Measurements from ENCODE around the gene NEU1.

NEU1 gene

DNA sequence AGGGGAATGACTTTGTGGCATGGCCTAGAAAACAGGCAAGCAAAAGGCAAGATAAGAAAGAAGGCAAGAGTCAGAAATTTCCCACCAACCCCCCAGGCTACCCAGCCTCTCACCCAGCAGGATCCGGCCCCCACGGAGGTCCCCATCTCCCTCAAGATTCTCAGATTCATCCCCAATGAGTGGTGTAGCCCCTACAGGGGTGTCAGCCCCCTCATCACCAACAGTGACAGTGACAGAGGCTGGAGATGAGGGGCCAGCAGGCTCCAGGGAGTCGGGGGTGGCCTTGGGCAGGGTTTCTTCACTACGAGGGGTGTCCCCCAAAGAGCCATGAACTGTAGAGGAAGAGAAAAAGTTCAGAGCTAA is 33.9 kb upstream of the NEU1 start:
- DNase-seq (ENCODE audit: low read depth) = no peak

DNA sequence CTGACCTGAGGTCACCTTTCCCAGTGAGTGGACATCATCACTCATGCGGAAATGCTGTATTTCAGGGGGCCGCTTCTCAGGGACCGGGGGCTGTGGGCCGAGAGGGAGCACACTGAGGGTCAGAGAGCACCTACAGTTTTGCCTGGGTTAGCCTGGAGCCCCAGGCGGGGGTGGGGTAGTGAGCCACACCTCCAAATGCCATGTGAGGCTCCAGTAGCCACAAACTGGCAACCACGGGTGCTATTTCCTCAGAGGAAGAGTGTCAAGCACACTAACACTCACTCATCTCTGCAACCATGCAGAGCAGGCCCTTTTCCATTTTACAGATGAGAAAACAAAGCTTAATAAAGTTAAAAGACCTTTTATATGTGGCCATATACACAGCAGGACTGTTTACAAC is 30.2 kb upstream of the NEU1 start:
- no peak for DNase-seq (ENCODE audit: low read depth)

DNA sequence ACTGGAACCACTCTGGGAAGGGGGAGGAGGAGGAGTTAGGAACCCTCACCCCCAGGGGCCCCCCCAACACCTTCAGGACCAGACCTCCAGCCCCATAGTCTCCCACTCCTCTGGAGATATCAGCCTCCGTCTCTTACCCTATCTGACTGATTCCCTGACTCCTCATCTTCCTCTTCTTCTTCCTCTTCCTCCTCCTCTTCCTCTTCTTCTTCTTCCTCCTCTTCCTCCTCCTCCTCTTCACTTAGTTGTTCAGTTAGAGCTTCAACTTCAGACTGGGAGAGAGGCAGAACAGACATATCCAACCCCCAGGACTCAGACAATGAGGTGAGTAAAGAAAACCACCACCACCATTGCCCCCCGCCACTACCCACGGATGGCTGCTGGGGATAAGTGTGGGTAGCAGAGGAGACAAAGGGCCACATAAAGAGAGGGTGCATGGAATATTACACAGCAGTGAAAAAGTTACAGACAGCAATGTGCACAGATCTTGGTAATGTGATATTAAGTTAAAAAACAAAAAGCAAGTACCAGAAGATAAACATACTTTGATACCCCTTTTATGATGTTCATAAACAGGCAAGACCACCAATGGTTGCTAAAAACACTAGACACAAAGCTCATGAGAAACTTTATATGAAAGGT is 26.8 kb upstream of the NEU1 start:
- DNase-seq (ENCODE audit: low read depth) = no peak

DNA sequence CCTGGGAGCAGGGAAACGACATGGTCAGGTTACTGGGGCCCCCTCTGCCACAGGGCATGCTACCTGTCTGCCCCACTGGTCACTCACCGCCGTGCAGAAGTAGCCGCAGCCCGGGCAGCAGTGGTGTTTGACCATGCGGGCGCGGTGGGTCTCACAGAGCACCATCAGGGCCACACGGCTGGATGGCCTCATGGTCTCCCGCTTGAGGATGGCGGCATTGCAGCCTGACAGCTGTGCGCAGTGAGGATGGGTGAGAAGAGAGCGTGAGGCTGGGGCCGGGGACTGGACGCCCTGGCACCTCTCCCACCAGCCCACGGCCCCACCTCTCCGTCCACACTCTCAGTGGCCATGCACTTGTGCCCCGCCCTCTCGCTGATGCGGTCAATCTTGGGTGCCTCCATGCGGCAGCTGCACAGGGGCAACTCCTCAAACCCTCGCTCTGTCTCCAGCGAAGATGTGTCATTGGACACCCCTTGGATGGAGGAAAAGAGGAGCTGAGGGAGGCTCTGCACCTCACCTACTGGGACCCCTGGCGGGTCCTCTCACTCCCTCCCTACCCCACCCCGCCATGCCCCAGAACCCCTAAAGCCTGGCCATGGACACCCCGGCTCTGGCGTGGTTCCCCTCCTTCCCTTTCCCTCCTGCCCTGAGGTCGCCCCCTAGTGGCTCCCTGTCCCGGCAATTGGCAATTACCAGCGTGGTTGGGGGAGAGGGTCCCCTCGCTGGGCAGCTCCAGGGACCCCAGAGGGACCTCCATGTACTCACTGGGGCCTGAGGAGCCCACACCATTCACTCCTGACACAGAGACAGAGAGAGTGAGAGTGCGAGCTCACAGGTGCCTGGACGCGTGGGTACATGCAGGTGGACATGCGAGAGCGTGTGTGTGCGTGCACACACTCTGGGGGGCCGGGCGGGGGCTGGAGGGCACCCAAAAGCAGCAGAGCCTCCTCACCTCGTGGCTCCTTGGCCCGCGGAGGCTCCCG is 25.9 kb upstream of the NEU1 start:
- no peak for DNase-seq (ENCODE audit: low read depth)

DNA sequence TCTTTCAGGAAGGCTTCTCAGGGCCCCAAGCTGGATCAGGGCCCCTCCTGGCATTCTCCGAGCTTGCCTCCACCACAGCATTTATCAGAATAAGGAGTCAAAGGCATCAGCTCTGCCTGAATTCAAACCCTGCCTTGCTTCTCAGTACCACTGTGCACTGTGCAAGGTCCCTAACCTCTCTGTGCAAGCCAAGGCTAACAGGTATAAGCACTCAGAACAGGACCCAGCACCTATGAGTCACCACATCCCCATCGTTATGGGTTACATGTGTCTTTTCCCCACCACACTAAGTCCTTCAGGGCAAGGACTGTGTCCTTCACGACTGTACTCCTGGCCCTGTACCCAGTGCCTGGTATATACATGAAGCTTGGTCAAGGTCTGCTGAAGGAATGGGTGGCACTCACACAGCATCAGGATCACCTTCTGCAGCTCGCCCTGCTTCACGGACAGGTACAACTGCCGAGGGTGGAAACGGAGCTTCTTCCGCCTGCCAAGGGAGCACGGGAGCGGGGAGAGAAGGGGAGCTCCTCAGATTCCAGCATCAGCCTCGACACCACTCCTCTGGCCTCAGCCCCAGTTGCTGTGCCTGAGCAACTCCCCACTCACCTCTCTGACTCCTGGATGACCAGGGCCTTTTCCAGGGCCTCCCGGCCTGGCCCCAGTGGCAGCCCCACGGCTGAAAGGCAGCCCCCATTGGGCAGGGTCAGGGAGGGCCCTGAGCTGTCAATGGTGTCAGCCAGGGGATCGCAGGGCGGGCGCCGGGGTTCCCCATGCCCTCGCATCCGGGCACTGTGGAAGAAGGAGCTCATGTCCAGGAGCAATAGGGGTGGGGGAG is 24.8 kb upstream of the NEU1 start:
- no peak for DNase-seq (ENCODE audit: low read depth)

DNA sequence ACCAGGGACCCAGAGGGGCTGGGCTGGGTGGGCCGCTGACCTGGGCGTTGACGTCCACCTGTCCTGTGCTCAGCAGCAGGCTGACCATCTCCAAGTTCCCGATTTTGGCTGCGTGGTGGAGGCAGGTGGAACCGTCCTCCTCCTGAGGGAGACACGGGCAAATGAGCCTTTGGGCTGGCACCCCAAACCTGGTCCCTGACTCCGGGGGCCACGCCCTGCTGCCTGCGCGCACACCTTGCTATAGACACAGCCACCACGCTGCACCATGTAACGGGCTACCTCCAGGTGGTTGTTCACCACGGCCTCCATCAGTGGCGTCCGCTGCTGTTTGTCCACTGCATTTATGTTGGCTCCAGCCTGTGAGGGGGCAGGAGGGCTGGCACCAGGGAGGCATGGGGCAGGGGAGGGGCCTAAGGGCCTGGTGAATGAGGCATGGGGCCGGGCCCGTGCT is 23.9 kb upstream of the NEU1 start:
- DNase-seq (ENCODE audit: low read depth) = no peak

DNA sequence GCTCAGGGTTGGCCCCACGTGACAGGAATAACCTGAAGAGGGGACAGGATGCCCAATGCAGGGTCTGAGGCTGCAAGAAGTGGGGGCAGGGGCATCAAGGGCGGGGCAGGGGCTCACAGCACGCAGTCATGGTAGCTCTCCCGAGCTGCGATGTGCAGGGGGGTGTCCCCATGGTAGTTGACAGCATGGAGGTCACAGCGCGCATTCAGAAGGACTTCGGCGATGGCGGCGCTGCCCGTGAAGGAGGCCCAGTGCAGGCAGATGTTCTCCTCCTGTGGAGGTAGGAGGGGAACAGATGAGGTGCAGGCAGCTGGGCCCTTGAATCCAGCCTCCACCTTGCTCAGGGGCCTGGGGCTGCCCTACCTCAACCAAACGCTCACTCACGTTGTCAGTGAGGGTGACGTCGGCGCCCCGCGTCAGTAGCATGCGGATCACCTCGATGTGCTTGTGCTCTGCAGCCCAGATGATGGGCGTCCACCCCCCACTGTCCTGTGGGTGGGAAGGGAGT is 22.0 kb upstream of the NEU1 start:
- DNase-seq (ENCODE audit: low read depth) = no peak

DNA sequence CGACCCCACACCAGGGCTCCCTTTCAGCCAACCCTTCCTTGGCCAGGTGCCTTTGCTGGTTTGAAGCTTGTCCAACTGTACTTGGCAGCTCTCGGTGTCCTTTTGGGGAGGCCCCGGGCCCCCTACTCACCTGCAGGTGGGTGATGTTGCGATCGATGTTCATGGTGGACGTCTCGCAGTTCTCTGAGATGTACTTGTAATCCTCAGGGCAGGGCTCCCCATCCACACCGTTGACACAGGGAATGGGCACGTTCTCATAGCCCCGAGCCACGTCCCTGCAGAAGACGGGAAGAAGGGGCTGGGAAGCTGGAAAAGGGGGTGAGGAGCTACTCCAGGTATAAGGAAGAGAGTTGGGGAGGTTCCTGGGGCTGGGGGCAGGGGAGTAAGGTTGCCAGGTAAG is 21.1 kb upstream of the NEU1 start:
- no peak for DNase-seq (ENCODE audit: low read depth)

DNA sequence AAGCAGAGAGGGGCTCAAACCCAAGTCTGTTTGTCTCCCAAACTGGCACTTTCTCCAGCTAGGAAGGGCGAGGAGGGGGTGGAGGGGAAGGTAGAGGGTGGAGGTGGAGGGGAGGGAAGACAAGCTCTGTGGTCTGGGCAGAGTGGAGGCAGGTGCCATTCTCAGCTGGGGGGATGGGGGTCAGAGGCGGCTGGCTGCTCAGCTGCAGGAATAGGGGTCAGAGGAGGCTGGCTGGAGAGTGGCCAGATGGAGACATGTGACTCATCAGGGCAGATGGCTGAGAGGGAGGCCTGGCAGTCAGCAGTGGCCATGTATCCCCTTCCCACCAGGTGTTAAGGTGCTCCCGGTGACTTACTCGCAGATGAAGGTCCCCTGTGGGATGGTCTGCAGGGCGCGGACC is 19.7 kb upstream of the NEU1 start:
- DNase-seq (ENCODE audit: low read depth) = no peak

DNA sequence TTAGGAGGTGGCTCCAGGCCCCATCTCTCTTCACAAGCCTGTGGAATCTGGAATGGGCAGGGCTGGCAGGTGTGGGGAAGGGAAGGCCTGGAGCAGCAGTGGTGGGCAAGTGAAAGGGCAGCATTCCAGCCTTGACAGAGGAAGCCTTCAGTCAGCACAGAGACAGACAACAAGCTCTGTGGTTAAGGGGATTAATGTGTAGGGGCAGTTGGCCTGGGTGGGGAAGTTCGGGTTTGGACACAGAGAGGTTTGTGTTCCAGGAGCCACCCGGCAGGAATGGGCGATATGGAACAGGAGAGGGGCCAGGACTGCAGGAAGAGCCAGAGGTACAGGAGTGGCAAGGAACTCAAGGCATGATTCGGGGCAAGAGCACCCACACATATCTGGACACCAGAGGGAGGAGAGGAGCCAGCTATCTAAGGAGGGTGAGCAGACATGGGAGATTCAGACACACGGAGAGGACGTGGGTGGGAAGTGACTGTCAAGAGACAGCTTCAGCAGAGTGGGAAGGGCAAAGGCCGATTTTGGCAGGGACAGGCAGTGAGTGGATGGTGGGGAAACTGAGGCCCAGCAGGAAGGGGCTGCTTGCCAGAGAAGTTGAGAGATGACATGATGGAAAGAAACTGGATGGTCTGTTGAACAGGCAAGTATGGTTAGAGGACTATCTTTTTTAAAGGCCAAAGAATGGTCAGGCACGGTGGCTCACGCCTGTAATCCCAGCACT is 18.7 kb upstream of the NEU1 start:
- no peak for DNase-seq (ENCODE audit: low read depth)

DNA sequence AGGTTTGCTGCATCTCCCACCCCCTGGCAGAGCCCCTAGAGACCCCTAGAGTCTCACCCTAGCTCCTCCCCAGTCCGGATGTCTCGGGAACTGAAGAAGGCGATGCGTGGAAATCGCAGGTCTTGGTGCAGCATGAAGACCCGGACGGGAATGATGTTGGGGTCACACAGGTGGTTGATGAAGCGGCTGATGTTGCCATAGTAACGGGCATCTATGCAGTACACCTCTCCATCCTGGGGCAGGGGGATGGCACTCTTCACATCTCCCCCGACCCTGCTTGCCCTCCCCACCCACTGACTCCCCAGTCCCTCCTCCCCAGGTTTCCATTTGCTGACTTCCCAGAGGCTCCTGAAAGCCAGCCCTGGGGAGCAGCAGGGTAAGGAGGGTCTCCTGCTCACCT is 18.0 kb upstream of the NEU1 start:
- no peak for DNase-seq (ENCODE audit: low read depth)

DNA sequence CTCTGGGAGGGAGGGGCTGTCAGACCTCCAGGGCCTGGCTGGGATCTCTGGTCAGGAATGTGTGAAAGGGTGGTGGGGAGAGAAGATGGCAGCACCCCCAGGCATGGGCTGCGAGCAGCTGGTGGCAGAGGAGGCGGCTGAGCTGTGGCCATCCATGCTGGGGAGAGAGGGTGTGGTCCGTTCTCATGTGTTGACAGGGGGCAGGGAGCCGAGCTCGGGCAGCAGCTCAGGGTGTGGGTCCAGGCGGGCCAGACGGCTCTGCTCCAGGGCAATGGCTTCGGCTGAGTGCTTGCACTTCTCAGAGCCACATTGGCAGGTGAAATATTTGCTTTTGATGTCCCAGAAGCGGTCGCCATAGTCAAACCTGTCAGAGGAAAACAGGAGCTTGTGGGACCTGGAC is 17.3 kb upstream of the NEU1 start:
- no peak for DNase-seq (ENCODE audit: low read depth)

DNA sequence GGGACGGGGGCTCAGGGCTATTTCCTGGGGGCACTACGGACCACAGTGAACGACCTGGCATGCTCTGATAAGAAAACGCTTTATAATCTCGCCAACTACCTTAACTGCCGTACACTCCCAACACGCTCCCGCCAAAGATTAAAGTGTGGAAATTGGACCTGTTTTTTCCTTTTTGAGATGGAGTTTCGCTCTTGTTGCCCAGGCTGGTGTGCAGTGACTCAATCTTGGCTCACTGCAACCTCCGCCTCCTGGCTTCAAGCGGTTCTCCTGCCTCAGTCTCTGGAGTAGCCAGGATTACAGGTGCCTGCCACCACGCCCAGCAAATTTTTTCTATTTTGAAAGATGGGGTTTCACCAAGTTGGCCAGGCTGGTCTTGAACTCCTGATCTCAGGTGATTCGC is 16.5 kb upstream of the NEU1 start:
- no peak for DNase-seq (ENCODE audit: low read depth)

DNA sequence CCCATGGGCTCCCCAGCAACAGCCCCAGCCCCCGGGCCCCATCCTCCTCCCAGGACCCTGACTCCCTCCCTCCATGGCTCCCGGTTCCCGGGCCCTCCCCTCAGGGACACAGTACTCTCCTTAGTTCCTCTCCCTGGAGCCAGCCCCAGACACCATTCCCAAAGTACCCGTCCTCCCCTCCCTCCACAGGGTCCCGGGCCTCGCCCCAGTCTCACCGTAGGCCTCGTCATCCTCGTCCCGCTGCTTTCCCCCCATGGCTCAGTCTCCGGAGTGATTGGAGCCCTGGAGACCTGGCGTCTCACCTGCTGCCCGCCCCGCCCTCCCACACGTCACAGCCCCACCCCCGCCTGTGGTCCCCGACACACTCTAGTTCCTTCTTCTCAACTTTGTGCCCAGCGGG is 16.1 kb upstream of the NEU1 start, which contains the start of gene SLC44A4:
Gene SLC44A4, minus strand, starts transcription at position 272 of the 400 bp plus-strand sequence. Its CDS starts 17 bp downstream, at position 255.
- no peak for DNase-seq (ENCODE audit: low read depth)

DNA sequence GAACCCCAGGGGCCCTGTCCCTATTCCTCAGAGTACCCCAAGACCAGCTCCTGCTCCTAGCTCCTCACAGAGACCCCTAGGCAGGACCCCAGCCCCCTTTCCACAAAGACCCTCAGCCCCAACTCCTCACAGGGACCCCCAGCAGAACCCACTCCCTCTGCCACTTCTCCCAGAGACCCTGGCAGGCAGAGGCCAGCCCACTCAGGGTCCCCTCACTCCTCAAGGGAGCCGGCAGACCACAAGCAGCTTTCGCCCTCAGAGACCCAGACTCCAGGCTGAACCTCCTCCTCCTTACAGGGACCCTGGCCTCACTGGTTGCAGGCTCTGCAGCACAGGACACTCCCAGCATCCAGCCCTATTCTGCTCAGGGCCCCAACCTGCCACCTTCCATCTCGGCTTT is 15.6 kb upstream of the NEU1 start:
- DNase-seq (ENCODE audit: low read depth) = no peak

DNA sequence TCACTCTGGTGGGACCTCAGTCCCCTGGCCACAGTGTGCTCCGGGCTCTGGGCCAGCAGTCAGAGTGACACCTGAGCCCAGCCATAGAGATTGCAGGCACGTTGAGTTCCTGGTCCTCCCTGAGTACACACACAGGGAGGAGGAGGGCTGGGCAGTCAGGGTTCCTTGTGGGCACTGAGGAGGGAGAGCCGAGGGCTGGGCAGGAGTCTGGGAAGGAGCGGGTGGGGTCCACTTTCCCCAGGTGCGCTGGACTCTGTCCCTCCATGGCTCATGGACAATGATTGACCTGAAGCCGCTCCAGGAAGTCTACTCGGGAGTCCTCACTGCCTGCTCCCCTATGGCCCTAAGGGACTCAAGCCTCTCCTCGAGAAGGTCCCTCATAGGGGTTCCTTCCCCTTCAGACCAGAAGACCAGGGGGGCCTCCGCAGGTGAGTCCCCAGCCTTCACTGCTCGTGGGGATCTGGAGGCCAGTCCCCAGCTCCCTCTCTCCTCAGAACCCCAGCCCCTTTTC is 15.1 kb upstream of the NEU1 start:
- no peak for DNase-seq (ENCODE audit: low read depth)

DNA sequence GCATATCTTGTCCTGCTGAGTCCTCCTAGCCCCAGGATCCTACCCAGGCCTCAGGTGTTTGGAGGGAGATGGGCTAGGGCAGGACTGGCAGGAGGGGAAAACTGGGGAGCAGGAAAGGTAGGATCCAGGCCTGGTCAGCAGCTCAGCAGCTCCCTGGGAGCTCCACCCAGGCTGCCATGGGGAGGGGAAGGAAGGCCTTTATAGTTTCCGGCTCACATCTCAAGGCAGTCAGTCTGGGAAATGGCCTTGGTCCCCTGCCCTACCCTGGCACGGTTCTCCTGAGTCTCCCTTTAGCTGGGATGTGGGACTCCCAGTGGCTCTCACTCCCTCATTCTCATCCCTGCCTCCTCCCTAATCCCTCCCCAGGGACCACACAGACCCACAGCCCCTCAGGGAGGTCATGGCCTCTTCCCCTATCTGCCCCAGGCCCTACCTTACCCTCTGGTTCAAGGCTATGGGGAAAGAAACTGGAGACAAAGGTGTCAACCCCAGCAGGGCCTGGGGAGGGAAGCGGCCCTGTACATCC is 14.6 kb upstream of the NEU1 start:
- no peak for DNase-seq (ENCODE audit: low read depth)

DNA sequence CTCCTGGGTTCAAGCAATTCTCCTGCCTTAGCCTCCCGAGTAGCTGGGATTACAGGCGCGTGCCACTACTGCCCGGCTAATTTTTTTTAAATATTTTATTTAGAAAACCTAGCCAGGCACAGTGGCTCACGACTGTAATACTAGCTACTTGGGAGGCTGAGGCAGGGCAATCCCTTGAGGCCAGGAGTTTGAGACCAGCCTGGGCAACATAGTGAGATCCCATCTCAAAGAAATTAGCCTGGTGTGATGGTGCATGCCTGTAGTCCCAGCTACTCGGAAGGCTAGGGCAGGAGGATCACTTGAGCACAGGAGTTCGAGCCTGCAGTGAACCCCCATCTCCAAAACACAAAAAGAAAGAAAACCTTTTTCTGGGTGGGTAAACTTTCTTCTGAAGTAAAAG is 13.7 kb upstream of the NEU1 start:
- no peak for DNase-seq (ENCODE audit: low read depth)

DNA sequence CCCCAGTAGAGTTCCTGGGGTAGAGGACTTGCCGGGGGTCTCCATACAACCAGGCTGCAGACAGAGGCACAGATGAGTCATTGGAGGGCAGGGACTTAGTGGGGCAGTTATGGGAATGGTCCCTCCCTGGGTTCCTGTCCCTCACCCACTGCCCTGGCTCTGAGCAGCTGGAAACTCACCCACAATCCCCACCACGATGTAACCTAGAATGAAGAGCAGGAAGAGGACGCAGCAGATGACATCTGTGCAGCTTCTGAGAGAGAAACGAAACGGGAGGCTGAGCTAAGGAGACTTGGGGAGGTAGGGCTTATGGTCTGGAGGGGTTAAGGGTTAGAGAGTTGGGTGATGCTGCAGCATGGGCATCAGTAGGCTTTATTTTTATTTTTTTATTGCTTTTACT is 13.3 kb upstream of the NEU1 start:
- DNase-seq (ENCODE audit: low read depth) = no peak

DNA sequence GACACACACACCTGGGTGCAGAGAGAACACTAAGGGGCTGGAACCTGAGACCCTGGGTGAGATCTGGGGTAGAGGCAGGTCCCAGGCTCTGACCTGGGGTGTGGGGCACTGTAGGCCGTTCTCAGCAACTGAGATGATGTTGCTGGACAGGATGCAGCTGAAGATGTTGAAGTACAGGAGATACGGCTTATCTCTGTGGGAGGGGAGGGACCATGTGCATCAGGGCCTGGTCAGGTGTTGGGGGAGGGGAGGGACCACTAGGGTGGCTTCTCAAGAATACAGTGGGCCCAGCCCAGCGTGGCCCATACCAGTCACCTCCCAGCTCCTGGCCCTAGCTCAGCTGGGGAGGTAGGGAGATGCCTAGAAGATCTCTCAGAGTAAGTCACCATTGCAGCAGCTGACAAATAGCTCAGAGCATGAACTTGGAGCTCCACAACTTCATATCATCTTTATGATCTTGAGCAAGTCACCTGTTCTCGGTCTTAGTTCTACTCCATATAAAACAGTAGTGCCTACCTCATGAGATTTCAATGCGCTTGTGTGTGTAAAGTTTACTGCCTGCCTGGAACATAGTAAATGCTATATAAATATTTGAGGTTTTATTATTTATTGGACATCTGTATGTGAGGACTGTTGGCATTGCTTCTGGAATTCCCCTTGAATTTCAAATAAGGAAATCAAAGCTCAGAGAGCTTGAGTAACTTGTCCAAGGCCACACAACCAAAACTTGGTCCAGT is 12.4 kb upstream of the NEU1 start:
- DNase-seq (ENCODE audit: low read depth) = no peak

All from stimulated activated CD8-positive, alpha-beta memory T cell treated with anti-CD3 and anti-CD28 coated beads, Interleukin-12 subunit alpha, Interleukin-12 subunit beta, amount 100 ng/mL, for 1 hour (primary cell).